Stimulated activated CD4-positive, alpha-beta T cell treated with anti-CD3 and anti-CD28 coated beads, Interleukin-15, amount 100 ng/mL, for 48 hours (primary cell): ENCODE measurements around the gene PTPMT1.
"Not testable (repeated sequence)": the region's sequence is repeated elsewhere in the genome, so short reads cannot be mapped to it uniquely, and the experiment has no call there.

Source experiments
- DNase-seq, 2 donors: peaks; one replicate each; pipeline ENCODE4 v3.0.0-alpha.2; 2020; ENCODE audit warnings: low read depth in 2 of 2

The PTPMT1 gene

GRCh38 chr11:47565340-47566148, at the start of gene PTPMT1:
Gene PTPMT1, plus strand, starts transcription at chr11:47565599. Its CDS starts 24 bp downstream, at chr11:47565623.
- peak; percentile 51 to 59 for DNase-seq

GRCh38 chr11:47516155-47516554, 49.2 kb upstream of the PTPMT1 start:
- no peak for DNase-seq

- DNase-seq, result no peak
Measured at GRCh38 chr11:47516984-47517853, 48.2 kb upstream of the PTPMT1 start.

- DNase-seq, result no peak
Measured at GRCh38 chr11:47518212-47518964, 47.0 kb upstream of the PTPMT1 start.

GRCh38 chr11:47523490-47524225, 41.7 kb upstream of the PTPMT1 start:
- DNase-seq, result no peak

- DNase-seq, result no peak
Measured at GRCh38 chr11:47524291-47524874, 41.0 kb upstream of the PTPMT1 start.

GRCh38 chr11:47526032-47526431, 39.4 kb upstream of the PTPMT1 start:
- not testable (repeated sequence) for DNase-seq

GRCh38 chr11:47527186-47527585, 38.2 kb upstream of the PTPMT1 start:
- no peak for DNase-seq

GRCh38 chr11:47529951-47530350, 35.4 kb upstream of the PTPMT1 start:
- DNase-seq, result no peak

- DNase-seq, result not testable (repeated sequence)
Measured at GRCh38 chr11:47530721-47531120, 34.7 kb upstream of the PTPMT1 start.

GRCh38 chr11:47531666-47532065, 33.7 kb upstream of the PTPMT1 start:
- no peak for DNase-seq

GRCh38 chr11:47532597-47533213, 32.7 kb upstream of the PTPMT1 start:
- no peak for DNase-seq

- DNase-seq, result no peak
Measured at GRCh38 chr11:47533690-47534151, 31.7 kb upstream of the PTPMT1 start.

GRCh38 chr11:47534704-47535251, 30.6 kb upstream of the PTPMT1 start:
- DNase-seq, result no peak

GRCh38 chr11:47536915-47537314, 28.5 kb upstream of the PTPMT1 start:
- no peak for DNase-seq

- no peak for DNase-seq
Measured at GRCh38 chr11:47538741-47539565, 26.4 kb upstream of the PTPMT1 start.

GRCh38 chr11:47539681-47540039, 25.7 kb upstream of the PTPMT1 start:
- DNase-seq, result no peak

- no peak for DNase-seq
Measured at GRCh38 chr11:47541070-47541469, 24.3 kb upstream of the PTPMT1 start.

- no peak for DNase-seq
Measured at GRCh38 chr11:47545298-47545697, 20.1 kb upstream of the PTPMT1 start.
